ENCODE results near the gene TBC1D22A.

TBC1D22A gene

DNA sequence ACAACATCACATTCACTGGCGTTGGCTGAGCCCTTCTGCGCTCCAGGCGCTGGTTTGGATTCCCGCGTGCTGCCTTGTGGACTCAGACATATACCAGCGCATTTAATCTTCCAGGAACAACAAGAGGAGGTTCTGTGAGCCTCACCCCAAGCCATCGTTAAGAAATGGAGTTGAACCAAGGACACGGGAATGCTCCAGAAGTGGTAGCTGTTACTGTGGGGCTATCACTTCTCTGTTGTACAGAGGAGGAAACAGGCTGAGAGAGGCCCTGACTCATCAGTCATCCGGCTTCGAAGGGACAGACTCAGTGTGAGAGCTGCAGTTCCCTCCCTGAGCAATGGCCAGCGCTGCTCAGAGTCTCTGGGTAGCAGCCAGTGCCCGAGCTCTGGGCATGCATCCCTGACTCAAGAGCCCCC lies 291.3 kb downstream of the TBC1D22A start:
- DNase-seq, result no peak

- DNase-seq, result no peak
Measured at GRCh38 chr22:47054231-47055072, 292.0 kb downstream of the TBC1D22A start.

- no peak for DNase-seq
Measured at GRCh38 chr22:47055073-47055355, 292.6 kb downstream of the TBC1D22A start.

DNA sequence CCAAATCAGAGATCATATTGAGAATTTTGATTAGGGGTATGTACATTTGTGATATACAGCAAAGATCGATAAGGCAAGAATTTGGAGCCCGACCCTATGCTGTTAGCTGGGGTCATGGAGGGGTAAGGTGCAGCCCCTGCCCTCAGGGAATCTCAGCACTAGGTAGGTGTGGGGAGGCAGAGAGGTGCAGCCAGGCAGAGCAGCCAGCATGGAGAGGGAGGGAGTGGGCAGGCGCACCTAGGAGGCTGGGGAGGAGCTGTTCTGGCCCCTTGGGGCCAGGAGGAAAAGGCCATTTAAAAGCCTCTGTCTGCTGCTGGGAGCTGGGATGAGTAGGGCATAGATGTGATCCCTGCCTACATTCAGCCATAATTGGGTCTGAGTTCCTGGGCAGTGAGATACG lies 293.0 kb downstream of the TBC1D22A start:
- DNase-seq, result no peak

DNA sequence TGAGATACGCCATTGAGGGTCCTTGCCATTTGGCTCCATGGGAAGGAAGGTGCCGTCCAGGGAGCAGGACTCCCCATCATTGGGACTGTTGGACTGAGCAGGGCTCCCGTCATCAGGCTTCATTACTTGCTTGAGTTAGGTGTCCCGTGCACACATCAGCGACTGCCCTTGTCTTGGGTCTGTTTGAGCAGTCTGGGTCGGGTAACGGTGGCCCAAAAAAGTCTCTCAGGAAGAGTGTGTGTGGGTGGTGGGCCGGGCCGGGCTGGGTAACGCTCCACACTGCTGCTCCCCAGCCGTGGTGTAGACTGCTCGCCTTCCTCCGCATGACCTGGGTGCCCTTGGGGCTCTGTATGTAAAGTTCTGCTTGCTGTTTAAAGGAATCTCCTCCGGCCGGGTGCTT lies 293.5 kb downstream of the TBC1D22A start:
- no peak for DNase-seq

GRCh38 chr22:47056361-47056760 lies 293.9 kb downstream of the TBC1D22A start:
- DNase-seq, result no peak

GRCh38 chr22:47056776-47057470 lies 294.5 kb downstream of the TBC1D22A start:
- DNase-seq, result no peak

DNA sequence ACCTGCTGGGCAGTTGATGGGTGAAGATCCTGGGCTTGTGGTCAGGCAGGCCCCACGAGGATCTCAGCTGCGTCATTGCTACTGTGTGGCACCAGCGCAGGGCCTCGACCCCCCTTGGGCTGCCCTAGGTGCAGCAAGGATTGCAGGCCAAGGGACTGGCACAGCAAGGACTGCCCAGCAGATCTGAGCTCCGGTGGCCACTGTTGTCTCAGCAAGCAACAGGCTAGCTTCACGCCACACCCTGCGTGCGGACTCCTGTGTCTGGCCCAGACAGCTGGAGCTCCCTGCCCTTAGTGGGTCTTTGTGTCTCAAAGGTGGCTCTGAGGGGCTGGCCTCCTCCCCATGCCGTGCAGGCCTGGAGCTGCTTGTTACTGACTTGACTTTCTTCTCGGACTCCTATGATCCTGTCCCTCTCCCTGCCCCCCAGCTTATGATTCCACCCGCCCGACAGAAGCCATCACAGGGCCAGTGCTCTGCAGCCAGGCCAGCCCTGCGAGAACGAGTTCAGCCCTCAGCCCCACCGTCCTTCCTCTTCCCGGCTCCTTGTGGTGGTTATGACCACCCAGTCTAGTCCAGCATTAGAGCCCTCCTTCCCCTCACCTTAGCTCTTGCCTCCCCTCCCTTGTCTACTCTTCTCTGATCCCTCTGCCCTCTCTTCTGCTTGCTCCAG lies 295.6 kb downstream of the TBC1D22A start:
- DNase-seq, result no peak

DNA sequence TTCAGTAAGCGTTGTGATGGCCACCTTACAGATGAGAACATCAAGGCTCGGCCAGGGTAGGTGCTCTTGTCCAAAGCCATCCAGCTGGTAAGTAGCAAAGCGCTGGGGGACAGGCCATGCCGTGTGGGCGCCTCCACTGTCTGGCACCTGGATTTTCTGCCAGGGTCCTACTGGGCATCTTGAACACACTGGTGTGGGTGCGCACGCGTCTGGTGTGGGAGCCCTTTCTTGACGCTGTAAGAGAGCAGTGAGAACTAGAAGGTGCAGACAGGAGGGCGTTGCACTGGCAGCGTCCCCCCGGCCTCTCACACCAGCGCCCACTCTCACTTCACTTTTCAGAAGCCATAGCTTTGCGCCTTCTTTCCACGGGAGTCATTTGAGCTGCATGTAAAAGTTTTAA lies 296.6 kb downstream of the TBC1D22A start:
- DNase-seq, result no peak

DNA sequence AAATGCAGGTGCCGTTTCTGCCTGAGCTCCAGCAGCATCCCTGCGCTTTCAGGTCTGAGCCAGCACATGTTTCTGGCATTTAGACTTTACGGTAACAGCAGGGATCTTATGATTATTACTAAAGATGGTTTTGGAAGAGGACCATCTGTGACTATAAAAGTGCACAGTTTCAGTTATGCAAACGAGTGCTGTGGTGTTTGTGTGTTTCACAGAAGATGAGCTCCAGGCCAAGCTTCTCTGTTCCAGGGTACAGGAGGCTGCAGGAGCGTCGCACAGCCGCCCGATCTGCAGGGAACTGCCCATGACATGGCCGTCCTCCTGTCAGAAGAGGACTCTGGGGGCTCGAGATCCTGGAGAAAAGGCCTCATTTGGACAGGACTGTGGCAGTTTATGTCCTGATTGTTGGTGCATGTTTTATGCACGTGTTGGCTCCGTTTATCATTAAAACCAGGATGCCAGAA lies 297.3 kb downstream of the TBC1D22A start:
- no peak for DNase-seq

DNA sequence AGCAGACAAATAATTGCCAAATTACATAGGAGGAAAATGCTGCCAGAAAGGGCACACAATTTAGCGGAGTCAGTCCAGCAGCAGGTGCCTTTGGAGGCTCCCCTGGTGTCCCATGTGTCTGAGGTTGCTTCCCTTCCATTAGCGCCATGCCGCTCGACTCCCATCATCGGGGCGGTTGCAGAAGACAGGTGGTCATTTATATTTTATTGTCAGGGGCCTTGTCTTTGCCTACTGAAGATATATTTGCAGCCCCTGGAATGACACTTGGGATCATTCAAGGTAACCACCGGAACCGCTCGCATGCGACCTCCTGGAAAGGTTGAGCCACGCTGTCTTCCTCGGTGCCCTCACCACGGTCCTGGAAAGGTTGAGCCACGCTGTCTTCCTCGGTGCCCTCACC lies 298.3 kb downstream of the TBC1D22A start:
- no peak for DNase-seq

- no peak for DNase-seq
Measured at GRCh38 chr22:47061226-47061625, 298.8 kb downstream of the TBC1D22A start.

- no peak for DNase-seq
Measured at GRCh38 chr22:47062126-47062525, 299.7 kb downstream of the TBC1D22A start.

GRCh38 chr22:47063071-47063509 lies 300.6 kb downstream of the TBC1D22A start:
- DNase-seq, result no peak

DNA sequence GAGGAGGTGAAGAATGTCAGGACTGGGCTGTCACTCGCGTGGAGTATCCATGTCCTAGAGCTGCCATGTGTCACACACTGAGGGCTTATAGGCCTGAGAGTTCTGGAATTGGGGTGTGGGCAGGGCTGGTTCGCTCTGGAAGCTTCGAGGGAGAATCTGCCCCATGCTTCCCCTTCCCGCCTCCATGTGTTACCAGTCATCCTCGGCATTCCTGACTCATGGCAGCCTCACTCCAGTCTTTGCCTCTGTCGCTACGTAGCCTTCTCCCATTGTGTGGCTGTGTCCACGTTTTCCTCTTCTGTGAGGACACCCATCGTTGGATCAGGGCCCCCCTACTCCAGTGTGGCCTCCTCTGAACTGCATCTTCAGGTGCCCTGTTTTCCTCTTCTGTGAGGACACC lies 301.2 kb downstream of the TBC1D22A start:
- DNase-seq, result no peak

GRCh38 chr22:47064016-47064415 lies 301.6 kb downstream of the TBC1D22A start:
- DNase-seq, result no peak

DNA sequence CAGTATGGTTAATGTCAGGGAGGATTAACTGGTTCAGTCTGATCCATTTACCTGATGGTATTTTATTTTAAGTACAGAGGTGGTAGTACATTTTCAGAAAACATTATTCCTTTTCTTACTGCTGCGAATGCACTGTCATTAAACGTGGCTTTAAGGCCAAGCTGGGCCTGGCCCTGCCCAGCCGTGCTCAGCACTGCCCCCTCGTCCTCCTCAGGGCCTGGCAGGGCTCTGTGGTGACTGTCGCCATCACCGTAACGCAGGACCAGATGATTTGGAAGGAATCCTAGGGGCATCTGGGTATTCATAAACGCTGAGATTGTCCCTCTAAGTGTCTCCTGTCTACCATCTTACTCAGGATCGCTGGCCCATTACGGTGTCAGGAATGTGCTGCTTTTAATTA lies 302.0 kb downstream of the TBC1D22A start:
- DNase-seq, result no peak

DNA sequence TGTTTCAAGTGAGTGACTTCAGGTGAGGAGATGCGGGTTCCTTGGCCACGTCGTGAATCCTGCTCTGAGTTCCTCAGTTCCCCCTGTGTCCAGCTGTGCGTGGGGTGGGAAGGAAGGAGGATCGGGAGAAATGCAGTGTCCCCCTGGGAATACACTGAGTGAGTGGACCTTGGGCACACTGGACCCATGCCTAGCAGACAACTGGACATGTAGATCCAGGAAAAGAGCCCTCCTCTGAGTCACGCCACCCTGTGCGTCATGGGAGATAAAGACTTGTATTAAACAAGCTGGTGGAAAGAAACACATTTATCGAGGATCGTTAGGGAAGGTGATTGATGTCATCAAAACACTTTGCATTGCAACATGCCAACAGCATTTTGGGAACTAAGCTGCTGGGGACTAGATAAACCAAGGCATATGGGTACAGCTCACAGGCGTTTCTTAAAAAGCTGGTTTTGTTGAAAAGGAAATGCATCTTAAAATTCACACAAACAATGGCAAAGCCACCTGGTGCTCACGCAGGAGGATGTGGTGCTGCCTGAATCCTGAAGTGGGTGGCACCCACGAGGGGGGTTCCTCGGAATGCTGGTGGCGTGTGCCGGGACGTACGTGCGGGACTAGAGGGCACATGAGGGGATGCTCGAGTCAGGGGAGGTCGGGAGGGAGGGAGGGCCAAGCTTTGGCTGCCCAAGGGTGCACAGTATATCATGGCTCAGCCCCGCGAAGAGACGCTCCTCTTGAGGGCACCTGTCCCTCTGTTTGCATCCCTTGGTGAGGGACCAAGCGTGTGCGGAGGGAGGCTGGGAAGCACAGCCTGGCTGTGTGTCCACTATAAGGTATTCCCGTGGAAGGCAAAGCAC lies 303.5 kb downstream of the TBC1D22A start:
- DNase-seq, result no peak

DNA sequence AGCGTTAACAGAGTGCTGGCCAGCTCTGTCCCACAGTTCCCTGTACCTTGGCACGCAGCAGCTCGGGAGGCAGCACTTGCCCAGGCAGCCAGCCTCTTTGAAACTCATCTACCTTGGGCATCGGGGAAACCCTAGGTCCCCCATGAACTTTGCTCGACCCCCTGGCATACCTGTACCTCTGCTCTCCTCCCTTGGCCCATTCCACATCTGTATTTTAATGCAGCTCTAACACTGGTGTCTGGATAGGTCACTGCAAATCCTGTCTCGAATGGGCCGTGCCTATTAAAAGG lies 304.1 kb downstream of the TBC1D22A start:
- DNase-seq, result no peak

GRCh38 chr22:47067321-47067890 lies 305.0 kb downstream of the TBC1D22A start:
- DNase-seq, result no peak

GRCh38 chr22:47067911-47068625 lies 305.6 kb downstream of the TBC1D22A start:
- no peak for DNase-seq

DNA sequence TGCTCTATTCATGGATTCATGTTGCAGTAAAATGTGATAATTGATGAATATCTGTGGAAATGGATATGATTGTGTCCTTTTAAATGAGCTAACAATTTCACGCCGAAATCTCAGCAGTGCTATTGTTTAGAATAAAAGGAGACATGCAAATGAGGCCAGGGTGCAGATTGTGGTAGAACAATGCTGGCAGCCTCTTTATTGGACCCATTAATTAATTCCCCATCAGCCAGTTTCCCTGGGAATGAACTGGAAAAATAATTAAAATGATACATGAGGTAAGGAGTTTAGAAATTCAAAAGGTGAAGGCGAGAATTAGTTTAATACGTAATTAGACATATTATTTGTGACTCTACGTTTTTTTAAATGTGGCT lies 306.2 kb downstream of the TBC1D22A start:
- no peak for DNase-seq
